GM12892 (cell line): ENCODE data around the gene HNRNPF. TPM values are rescaled to one million over a fixed set of nuclear protein-coding genes. Genes with fewer than 3 reads are reported as not detected.
"Not testable (repeated sequence)": the region's sequence is repeated elsewhere in the genome, so short reads cannot be mapped to it uniquely, and the experiment has no call there.

Experiments
- DNase-seq: peaks from one replicate; pipeline ENCODE4 v3.0.0; 2011; ENCODE audit not compliant: insufficient read length
- FAIRE-seq: peaks from 2 replicates; lab custom pipeline; 2011; peaks lifted over from hg19 to GRCh38; lab: Jason Lieb, UNC
- POLR2A ChIP-seq: IDR thresholded peaks from 2 replicates; pipeline ENCODE4 v1.6.1; 2011; ENCODE audit warnings: low read depth, low read length, control low read depth
- POLR2AphosphoS5 ChIP-seq: IDR thresholded peaks from 2 replicates; pipeline ENCODE4 v1.6.1; 2011; ENCODE audit warnings: low read depth, low read length, control low read depth
- TAF1 ChIP-seq: IDR thresholded peaks from 2 replicates; pipeline ENCODE4 v1.6.1; 2011; ENCODE audit warnings: low read depth, mild to moderate bottlenecking, control low read depth, low read length, borderline replicate concordance
- polyA plus RNA-seq: library from polyadenylated mRNA; unstranded; fragments of >200 nt; gene quantifications from one replicate; pipeline ENCODE4 v1.2.1, GENCODE V29; 2012; ENCODE audit warnings: missing spikeins, inconsistent platforms; ENCODE audit not compliant: missing spikeins

The HNRNPF gene
- 192 TPM for polyA plus RNA-seq

GRCh38 chr10:43408710-43409384 lies at the start of gene HNRNPF:
Gene HNRNPF (minus strand): TSS chr10:43409186. CDS start chr10:43387884, 21,302 bp downstream.
- FAIRE-seq (peak; percentile 98), DNase-seq (peak; percentile 83)
- TF ChIP-seq POLR2AphosphoS5 = peak; percentile 47; the same call in 1 of the 2 replicates
- TF ChIP-seq POLR2A = peak; percentile 80
- peak; percentile 60; the same call in 1 of the 2 replicates for TF ChIP-seq TAF1

GRCh38 chr10:43458227-43458626 lies 49.2 kb upstream of the HNRNPF start:
- no peak for DNase-seq
- FAIRE-seq = no peak
- TF ChIP-seq POLR2AphosphoS5 (no peak), POLR2A (no peak), TAF1 (no peak)

- FAIRE-seq, DNase-seq: not testable (repeated sequence)
These were observed 47.6 kb upstream of the HNRNPF start for GRCh38 chr10:43456561-43456960.

DNA sequence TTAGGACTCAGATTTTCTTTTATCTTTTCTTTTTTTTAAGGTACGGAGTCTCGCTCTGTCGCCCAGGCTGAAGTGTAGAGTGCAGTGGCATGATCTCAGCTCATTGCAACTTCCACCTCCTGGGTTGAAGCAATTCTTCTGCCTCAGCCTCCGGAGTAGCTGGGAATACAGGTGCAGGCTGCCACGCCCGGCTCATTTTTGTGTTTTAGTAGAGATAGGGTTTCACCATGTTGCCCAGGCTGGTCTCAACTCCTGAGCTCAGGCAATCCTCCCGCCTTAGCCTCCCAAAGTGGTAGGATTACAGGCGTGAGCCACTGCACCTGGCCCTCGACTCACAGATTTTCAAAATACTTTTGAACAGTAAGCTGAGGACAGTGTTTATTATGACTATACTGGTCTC lies 45.0 kb upstream of the HNRNPF start:
- DNase-seq, FAIRE-seq: not testable (repeated sequence)

GRCh38 chr10:43453266-43453831 lies 44.4 kb upstream of the HNRNPF start:
- no peak for DNase-seq
- TF ChIP-seq POLR2AphosphoS5 = no peak
- no peak for TF ChIP-seq TAF1
- TF ChIP-seq POLR2A = no peak
- FAIRE-seq = peak; percentile 75

DNA sequence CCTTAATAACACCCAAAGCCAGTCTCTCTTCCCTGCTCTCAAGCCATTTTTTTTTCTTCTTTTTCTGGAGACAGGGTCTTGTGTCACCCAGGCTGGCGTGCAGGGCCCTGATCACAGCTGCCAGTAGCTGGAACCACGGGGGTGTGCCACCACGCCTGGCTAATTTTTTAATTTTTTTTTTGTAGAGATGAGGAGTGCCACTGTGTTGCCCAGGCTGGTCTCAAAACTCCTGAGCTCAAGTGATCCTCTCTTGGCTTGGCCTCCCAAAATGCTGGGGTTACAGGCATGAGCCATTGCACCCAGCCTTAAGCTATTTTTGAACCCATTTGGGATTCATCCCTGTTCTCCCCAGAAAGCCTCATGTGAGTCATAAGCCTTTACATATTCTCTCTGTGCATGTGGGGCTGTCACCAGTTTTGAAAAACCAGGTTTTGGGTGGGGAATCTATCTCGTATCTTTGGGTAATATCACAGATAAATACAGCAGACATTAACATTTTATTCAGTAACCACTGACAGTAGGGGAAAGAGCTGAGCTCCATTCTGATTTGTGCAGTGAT lies 43.4 kb upstream of the HNRNPF start:
- no peak for DNase-seq
- TF ChIP-seq POLR2A (no peak), POLR2AphosphoS5 (no peak), TAF1 (no peak)
- FAIRE-seq = peak; percentile 24

- TF ChIP-seq TAF1 = no peak
- TF ChIP-seq POLR2A = no peak
- no peak for TF ChIP-seq POLR2AphosphoS5
- no peak for FAIRE-seq
- DNase-seq = no peak
These were observed 39.8 kb upstream of the HNRNPF start for GRCh38 chr10:43448742-43449141.

DNA sequence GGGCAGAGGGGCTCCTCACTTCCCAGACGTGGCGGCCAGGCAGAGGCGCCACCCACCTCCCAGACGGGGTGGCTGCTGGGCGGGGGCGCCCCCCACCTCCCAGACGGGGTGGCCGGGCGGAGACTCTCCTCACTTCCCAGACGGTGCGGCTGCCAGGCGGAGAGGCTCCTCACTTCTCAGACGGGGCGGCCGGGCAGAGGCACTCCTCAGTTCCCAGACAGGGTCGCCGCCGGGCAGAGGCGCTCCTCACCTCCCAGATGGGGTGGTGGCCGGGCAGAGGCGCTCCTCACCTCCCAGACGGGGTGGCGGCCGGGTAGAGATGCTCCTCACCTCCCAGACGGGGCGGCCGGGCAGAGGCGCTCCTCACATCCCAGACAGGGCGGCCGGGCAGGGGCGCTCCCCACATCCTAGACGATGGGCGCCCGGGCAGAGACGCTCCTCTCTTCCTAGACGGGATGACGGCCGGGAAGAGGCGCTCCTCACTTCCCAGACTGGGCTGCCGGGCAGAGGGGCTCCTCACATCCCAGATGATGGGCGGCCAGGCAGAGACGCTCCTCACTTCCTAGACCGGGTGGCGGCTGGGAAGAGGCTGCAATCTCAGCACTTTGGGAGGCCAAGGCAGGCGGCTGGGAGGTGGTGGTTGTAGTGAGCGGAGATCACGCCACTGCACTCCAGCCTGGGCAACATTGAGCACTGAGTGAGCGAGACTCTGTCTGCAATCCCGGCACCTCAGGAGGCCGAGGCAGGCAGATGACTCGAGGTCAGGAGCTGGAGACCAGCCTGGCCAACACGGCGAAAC lies 37.4 kb upstream of the HNRNPF start:
- DNase-seq, FAIRE-seq: not testable (repeated sequence)

- no peak for DNase-seq
- no peak for FAIRE-seq
- TF ChIP-seq TAF1 = no peak
- TF ChIP-seq POLR2AphosphoS5 = no peak
- no peak for TF ChIP-seq POLR2A
These were observed 36.0 kb upstream of the HNRNPF start for GRCh38 chr10:43444897-43445466.

GRCh38 chr10:43444323-43444722 lies 35.3 kb upstream of the HNRNPF start:
- no peak for TF ChIP-seq POLR2A
- no peak for TF ChIP-seq POLR2AphosphoS5
- no peak for TF ChIP-seq TAF1
- no peak for FAIRE-seq
- DNase-seq = no peak

DNA sequence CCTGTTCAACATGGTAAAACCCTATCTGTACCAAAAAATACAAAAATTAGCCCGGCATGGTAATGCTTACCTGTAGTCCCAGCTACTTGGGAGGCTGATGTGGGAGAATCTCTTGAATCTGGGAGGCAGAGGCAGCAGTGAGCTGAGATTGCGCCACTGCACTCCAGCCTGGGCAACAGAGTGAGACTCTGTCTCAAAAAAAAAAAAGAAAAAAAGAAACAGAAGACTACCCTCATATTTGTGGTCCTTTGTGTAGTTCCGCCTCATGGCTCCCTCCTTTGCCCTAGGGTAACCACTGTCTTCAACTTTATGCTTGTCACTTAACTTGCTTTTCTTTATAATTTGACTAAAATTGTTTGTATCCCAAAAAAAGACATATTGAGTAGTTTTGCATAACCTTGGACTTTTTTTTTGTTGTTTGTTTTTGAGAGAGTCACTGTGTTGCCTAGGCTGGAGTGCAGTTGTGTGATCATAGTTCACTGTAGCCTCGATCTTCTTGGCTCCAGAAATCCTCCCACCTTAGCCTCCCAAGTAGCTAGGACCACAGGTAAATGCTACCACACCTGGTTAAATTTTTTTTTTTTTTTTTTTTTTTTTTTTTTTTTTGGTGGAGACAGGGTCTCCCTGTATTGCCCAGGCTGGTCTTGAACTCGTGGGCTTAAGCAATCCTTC lies 31.6 kb upstream of the HNRNPF start:
- TF ChIP-seq POLR2A = no peak
- no peak for TF ChIP-seq POLR2AphosphoS5
- no peak for TF ChIP-seq TAF1
- DNase-seq (no peak), FAIRE-seq (no peak)

GRCh38 chr10:43437141-43437870 lies 28.3 kb upstream of the HNRNPF start:
- no peak for TF ChIP-seq POLR2AphosphoS5
- TF ChIP-seq TAF1 = no peak
- TF ChIP-seq POLR2A = no peak
- no peak for FAIRE-seq
- DNase-seq = no peak
